K562 (cell line): Measurements from ENCODE around the gene COQ5. TPM values are rescaled to one million over a fixed set of nuclear protein-coding genes. Genes with fewer than 3 reads are reported as not detected.

Experiments
- ASH1L ChIP-seq: fragments of 450-650 bp; IDR thresholded peaks from 2 replicates; pipeline ENCODE4 v1.6.1; 2018; ENCODE audit warnings: borderline replicate concordance, mild to moderate bottlenecking, low read depth; ENCODE audit not compliant: partially characterized antibody
- ATF1 ChIP-seq, 2 experiments: fragments of 450-650 bp in 1 of 2; IDR thresholded peaks; 2 replicates each; pipeline ENCODE4 v1.6.1; 2016; ENCODE audit warnings: missing compliant biosample characterization in 1 of 2, missing genetic modification characterization in 1 of 2
- CBX2 ChIP-seq: fragments of 200-600 bp; sonication (generic); IDR thresholded peaks from one replicate; pipeline ENCODE4 v1.6.1; 2012; ENCODE audit warnings: mild to moderate bottlenecking, low read length, inconsistent platforms; ENCODE audit not compliant: insufficient read depth, poor library complexity, severe bottlenecking
- E2F3 ChIP-seq: fragments of 250-450 bp; sonication (Bioruptor Pico); IDR thresholded peaks from 2 replicates; pipeline ENCODE4 v1.4.0; 2020; ENCODE audit warnings: mild to moderate bottlenecking
- MEIS2 ChIP-seq: fragments of 450-650 bp; IDR thresholded peaks from 2 replicates; pipeline ENCODE4 v1.6.1; 2014; ENCODE audit warnings: mild to moderate bottlenecking; ENCODE audit not compliant: partially characterized antibody
- POLR3A ChIP-seq: IDR thresholded peaks from 2 replicates; pipeline ENCODE4 v1.6.1; 2011; ENCODE audit warnings: borderline replicate concordance, mild to moderate bottlenecking, moderate library complexity; ENCODE audit not compliant: insufficient read length, insufficient read depth; ENCODE audit errors: extremely low read depth
- SMAD2 ChIP-seq: fragments of 150-350 bp; IDR thresholded peaks from 2 replicates; pipeline ENCODE4 v1.6.1; 2014; ENCODE audit warnings: low read depth, mild to moderate bottlenecking, low read length
- SMARCC2 ChIP-seq: fragments of 450-650 bp; IDR thresholded peaks from 2 replicates; pipeline ENCODE4 v1.6.1; 2017; ENCODE audit warnings: antibody characterized with exemption, moderate library complexity, mild to moderate bottlenecking, low read depth
- TBP ChIP-seq: optimal IDR thresholded peaks from 2 replicates; pipeline ENCODE3; 2011; ENCODE audit warnings: low read depth, low read length, improper control_type of control experiment
- TOE1 ChIP-seq, 2 experiments: fragments of 450-650 bp in 1 of 2; sonication (generic) in 1 of 2; formaldehyde crosslinking in 1 of 2; IDR thresholded peaks; 2 replicates each; pipeline versions ENCODE4 v1.7.1 to v1.8.0; 2016 to 2022; ENCODE audit warnings: borderline replicate concordance in 2 of 2, mild to moderate bottlenecking in 2 of 2, antibody characterized with exemption in 1 of 2, inconsistent platforms in 1 of 2, low read depth in 1 of 2, missing genetic modification reagents in 1 of 2, moderate library complexity in 1 of 2
- ZFP36 ChIP-seq: fragments of 150-350 bp; IDR thresholded peaks from 2 replicates; pipeline ENCODE4 v1.6.1; 2018; ENCODE audit warnings: low read length, low read depth; ENCODE audit not compliant: partially characterized antibody
- ZNF24 ChIP-seq: fragments of 450-650 bp; IDR thresholded peaks from 2 replicates; pipeline ENCODE4 v1.6.1; 2016
- ZNF551 ChIP-seq: fragments of 250-450 bp; sonication (Bioruptor Pico); IDR thresholded peaks from 2 replicates; pipeline ENCODE4 v1.5.0; 2021; ENCODE audit warnings: mild to moderate bottlenecking, moderate library complexity
- ZNF699 ChIP-seq: fragments of 250-450 bp; sonication (Bioruptor Pico); IDR thresholded peaks from 2 replicates; pipeline ENCODE4 v1.8.0; 2021; ENCODE audit warnings: mild to moderate bottlenecking, moderate library complexity; ENCODE audit not compliant: insufficient replicate concordance
- ZNF778 ChIP-seq: fragments of 450-650 bp; formaldehyde crosslinking; IDR thresholded peaks from 2 replicates; pipeline ENCODE4 v1.4.0; 2020; ENCODE audit warnings: mild to moderate bottlenecking, moderate library complexity
- ZNF785 ChIP-seq: fragments of 250-450 bp; sonication (Bioruptor Pico); IDR thresholded peaks from 2 replicates; pipeline ENCODE4 v1.4.0; 2020; ENCODE audit warnings: mild to moderate bottlenecking
- polyA plus RNA-seq, 8 experiments: library from polyadenylated mRNA; depleted of rRNA in 4 of 8; stranded (reverse) in 5 of 8; unstranded in 3 of 8; fragments of >200 nt; fragmentation: Nextera tagmentation in 2 of 8; fragmentation: Illumina TruSeq in 1 of 8; extraction: Ambion mirVana in 2 of 8; extraction: Trizol in 1 of 8; gene quantifications; 2 replicates each; pipeline versions ENCODE4 v1.2.1 to v1.2.3, GENCODE V29; 2011 to 2014; ENCODE audit warnings: inconsistent platforms in 1 of 8, missing spikeins in 1 of 8
- total RNA-seq, 7 experiments: library from RNA; depleted of rRNA in 6 of 7; stranded (reverse); fragments of >200 nt in 6 of 7; fragmentation: Illumina TruSeq in 2 of 7; extraction: Trizol in 2 of 7; gene quantifications; 2 replicates each; pipeline versions ENCODE4 v1.2.1 to v1.2.3, GENCODE V29; 2011 to 2021; ENCODE audit warnings: low replicate concordance in 1 of 7
- TF ChIP-seq, protein P1 (sequence below): fragments of 450-650 bp; IDR thresholded peaks from 2 replicates; pipeline ENCODE4 v1.6.1; 2016
- TF ChIP-seq, protein P2 (sequence below): IDR thresholded peaks from 2 replicates; pipeline ENCODE4 v1.6.1; 2012; ENCODE audit warnings: low read depth, low read length, improper control_type of control experiment, borderline replicate concordance
- TF ChIP-seq, protein P3 (sequence below): fragments of 250-450 bp; sonication (Bioruptor Pico); IDR thresholded peaks from 2 replicates; pipeline ENCODE4 v1.4.0; 2020; ENCODE audit warnings: borderline replicate concordance
- TF ChIP-seq, protein P4 (sequence below), 3 experiments: fragments of 200-800 bp in 1 of 3; sonication (Bioruptor generic) in 1 of 3; sonication (generic) in 1 of 3; formaldehyde crosslinking in 1 of 3; IDR thresholded peaks; 2 replicates each; pipeline versions ENCODE4 v1.6.1 to v1.8.0; 2016 to 2022; ENCODE audit warnings: mild to moderate bottlenecking in 2 of 3, missing compliant biosample characterization in 2 of 3, missing genetic modification characterization in 2 of 3, missing genetic modification reagents in 1 of 3
- TF ChIP-seq, protein P5 (sequence below): sonication (generic); formaldehyde crosslinking; IDR thresholded peaks from 2 replicates; pipeline ENCODE4 v1.8.1; 2023; ENCODE audit warnings: mild to moderate bottlenecking, missing genetic modification reagents

COQ5 gene
- total and polyA plus RNA-seq, 9 of the 15 experiments (the other 6 are each of a cell fraction or from before 2014, with no cell fraction given) = 19.2 to 59.7 (median 30.4) TPM

DNA sequence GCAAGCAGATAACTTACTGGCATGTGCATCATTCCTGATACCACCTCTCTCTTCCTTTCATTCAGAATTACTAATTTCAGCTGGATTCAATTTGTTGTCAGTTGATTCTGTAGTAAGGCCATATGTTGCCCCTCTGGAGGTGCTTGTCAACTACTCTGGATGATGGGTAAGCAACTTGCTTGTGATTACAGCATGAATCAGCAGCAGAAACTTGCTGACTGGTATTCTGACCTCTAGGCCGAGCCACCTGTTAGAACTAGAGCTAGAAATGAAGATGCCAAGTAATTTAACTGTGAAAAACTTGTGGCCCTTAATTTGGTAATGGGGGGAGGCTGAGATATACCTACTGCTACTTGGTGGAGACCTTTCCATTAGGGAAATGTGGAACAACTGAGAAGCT, 10.3 kb upstream of the COQ5 start (continued):
- TF ChIP-seq CBX2 = no peak
- no peak for TF ChIP-seq ZNF785 (CRISPR knock-in tag)
- no peak for TF ChIP-seq ZNF24
- TF ChIP-seq TOE1 (IDR thresholded peaks at IDR 0.05; ENCODE audit: borderline replicate concordance) = no peak
- no peak for TF ChIP-seq TOE1 (CRISPR knock-in tag; IDR thresholded peaks at IDR 0.05; ENCODE audit: borderline replicate concordance, low read depth)
- TF ChIP-seq, protein P1, sequence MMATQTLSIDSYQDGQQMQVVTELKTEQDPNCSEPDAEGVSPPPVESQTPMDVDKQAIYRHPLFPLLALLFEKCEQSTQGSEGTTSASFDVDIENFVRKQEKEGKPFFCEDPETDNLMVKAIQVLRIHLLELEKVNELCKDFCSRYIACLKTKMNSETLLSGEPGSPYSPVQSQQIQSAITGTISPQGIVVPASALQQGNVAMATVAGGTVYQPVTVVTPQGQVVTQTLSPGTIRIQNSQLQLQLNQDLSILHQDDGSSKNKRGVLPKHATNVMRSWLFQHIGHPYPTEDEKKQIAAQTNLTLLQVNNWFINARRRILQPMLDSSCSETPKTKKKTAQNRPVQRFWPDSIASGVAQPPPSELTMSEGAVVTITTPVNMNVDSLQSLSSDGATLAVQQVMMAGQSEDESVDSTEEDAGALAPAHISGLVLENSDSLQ = peak; percentile 55
- no peak for TF ChIP-seq ZNF699 (CRISPR knock-in tag)
- peak; percentile 52 for TF ChIP-seq MEIS2
- TF ChIP-seq, protein P2, sequence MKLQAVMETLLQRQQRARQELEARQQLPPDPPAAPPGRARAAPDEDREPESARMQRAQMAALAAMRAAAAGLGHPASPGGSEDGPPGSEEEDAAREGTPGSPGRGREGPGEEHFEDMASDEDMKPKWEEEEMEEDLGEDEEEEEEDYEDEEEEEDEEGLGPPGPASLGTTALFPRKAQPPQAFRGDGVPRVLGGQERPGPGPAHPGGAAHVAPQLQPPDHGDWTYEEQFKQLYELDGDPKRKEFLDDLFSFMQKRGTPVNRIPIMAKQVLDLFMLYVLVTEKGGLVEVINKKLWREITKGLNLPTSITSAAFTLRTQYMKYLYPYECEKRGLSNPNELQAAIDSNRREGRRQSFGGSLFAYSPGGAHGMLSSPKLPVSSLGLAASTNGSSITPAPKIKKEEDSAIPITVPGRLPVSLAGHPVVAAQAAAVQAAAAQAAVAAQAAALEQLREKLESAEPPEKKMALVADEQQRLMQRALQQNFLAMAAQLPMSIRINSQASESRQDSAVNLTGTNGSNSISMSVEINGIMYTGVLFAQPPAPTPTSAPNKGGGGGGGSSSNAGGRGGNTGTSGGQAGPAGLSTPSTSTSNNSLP = no peak
- no peak for TF ChIP-seq ASH1L
- TF ChIP-seq, protein P3, sequence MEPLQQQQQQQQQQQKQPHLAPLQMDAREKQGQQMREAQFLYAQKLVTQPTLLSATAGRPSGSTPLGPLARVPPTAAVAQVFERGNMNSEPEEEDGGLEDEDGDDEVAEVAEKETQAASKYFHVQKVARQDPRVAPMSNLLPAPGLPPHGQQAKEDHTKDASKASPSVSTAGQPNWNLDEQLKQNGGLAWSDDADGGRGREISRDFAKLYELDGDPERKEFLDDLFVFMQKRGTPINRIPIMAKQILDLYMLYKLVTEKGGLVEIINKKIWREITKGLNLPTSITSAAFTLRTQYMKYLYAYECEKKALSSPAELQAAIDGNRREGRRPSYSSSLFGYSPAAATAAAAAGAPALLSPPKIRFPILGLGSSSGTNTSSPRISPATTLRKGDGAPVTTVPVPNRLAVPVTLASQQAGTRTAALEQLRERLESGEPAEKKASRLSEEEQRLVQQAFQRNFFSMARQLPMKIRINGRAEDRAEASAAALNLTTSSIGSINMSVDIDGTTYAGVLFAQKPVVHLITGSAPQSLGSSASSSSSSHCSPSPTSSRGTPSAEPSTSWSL (CRISPR knock-in tag) = no peak
- TF ChIP-seq SMARCC2 = no peak
- no peak for TF ChIP-seq TBP
- no peak for TF ChIP-seq E2F3 (CRISPR knock-in tag)
- TF ChIP-seq ZFP36 = no peak
- no peak for TF ChIP-seq ZNF551 (CRISPR knock-in tag)
- TF ChIP-seq, protein P4, sequence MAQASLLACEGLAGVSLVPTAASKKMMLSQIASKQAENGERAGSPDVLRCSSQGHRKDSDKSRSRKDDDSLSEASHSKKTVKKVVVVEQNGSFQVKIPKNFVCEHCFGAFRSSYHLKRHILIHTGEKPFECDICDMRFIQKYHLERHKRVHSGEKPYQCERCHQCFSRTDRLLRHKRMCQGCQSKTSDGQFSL (CRISPR knock-in tag; IDR thresholded peaks at IDR 0.05) = no peak
- TF ChIP-seq, protein P4 (tag; IDR thresholded peaks at IDR 0.05) = no peak
- TF ChIP-seq ATF1 (CRISPR knock-in tag; IDR thresholded peaks at IDR 0.05) = no peak
- TF ChIP-seq ATF1 (tag; IDR thresholded peaks at IDR 0.05) = no peak
- no peak for TF ChIP-seq POLR3A
- no peak for TF ChIP-seq ZNF778 (CRISPR knock-in tag)
- no peak for TF ChIP-seq SMAD2
- TF ChIP-seq, protein P5, sequence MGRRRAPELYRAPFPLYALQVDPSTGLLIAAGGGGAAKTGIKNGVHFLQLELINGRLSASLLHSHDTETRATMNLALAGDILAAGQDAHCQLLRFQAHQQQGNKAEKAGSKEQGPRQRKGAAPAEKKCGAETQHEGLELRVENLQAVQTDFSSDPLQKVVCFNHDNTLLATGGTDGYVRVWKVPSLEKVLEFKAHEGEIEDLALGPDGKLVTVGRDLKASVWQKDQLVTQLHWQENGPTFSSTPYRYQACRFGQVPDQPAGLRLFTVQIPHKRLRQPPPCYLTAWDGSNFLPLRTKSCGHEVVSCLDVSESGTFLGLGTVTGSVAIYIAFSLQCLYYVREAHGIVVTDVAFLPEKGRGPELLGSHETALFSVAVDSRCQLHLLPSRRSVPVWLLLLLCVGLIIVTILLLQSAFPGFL (CRISPR knock-in tag) = no peak
